Adrenal gland (tissue), 5 donors: ENCODE measurements around the gene VPS37C.

Experiments
- POLR2A ChIP-seq, 2 donors: fragments of 450-650 bp; IDR thresholded peaks; one replicate each; pipeline ENCODE4 v1.6.1; 2017; ENCODE audit warnings: antibody characterized with exemption in 2 of 2, mild to moderate bottlenecking in 2 of 2, moderate library complexity in 1 of 2
- TF ChIP-seq, protein P1 (sequence below), 6 experiments: fragments of 450-650 bp in 4 of 6; fragments of 200-600 bp in 2 of 6; sonication (generic) in 1 of 6; IDR thresholded peaks; 1 replicate in 5 of 6; 2 replicates in 1 of 6; pipeline versions ENCODE4 v1.5.1 to v1.8.0; 2016 to 2021; ENCODE audit warnings: antibody characterized with exemption in 6 of 6, mild to moderate bottlenecking in 2 of 6, moderate library complexity in 1 of 6
- donor health status: DM: no; HTN: no; CAD: no.

DNA sequence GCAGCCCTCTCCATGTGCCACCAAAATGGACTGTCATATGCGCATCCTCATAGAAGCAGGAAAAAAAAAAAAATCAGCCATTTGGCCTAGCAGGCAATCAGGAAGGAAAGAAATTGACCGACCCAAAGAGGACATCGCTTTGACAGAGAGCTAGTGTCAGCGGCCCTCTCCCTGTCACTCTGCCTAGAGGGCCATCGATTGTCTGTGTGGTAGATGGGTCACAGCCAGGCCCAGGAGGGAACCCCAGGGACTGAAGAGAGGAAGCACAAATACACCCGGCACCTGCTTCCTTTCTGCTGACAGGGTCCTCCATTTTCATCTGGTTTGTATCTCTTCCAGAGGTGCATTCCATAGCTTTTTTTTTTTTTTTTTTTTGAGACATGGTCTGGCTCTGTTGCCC is 21.8 kb downstream of the VPS37C start:
- no peak for TF ChIP-seq POLR2A (IDR thresholded peaks at IDR 0.05)
- TF ChIP-seq, protein P1, sequence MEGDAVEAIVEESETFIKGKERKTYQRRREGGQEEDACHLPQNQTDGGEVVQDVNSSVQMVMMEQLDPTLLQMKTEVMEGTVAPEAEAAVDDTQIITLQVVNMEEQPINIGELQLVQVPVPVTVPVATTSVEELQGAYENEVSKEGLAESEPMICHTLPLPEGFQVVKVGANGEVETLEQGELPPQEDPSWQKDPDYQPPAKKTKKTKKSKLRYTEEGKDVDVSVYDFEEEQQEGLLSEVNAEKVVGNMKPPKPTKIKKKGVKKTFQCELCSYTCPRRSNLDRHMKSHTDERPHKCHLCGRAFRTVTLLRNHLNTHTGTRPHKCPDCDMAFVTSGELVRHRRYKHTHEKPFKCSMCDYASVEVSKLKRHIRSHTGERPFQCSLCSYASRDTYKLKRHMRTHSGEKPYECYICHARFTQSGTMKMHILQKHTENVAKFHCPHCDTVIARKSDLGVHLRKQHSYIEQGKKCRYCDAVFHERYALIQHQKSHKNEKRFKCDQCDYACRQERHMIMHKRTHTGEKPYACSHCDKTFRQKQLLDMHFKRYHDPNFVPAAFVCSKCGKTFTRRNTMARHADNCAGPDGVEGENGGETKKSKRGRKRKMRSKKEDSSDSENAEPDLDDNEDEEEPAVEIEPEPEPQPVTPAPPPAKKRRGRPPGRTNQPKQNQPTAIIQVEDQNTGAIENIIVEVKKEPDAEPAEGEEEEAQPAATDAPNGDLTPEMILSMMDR (IDR thresholded peaks at IDR 0.05) = no peak
